Gastroesophageal sphincter (tissue), 4 donors: ENCODE measurements around the gene MEGF11. TPM values are rescaled to one million over a fixed set of nuclear protein-coding genes. Genes with fewer than 3 reads are reported as not detected.

Experiments used
- ATAC-seq: fragments of 150-250 bp; one replicate; pipeline ENCODE4 v1.9.1; 2016; ENCODE audit warnings: mild to moderate bottlenecking, moderate library complexity
- H3K27ac ChIP-seq, 4 donors: fragments of 200-600 bp; sonication (generic) in 3 of 4; 1 replicate in 3 of 4; 2 replicates in 1 of 4; pipeline ENCODE4 v1.5.1; 2016 to 2019
- H3K27me3 ChIP-seq: fragments of 200-600 bp; sonication (generic); one replicate; pipeline ENCODE4 v1.5.1; 2019
- H3K36me3 ChIP-seq, 2 donors: fragments of 200-600 bp; sonication (generic); one replicate each; pipeline ENCODE4 v1.5.1; 2019; ENCODE audit warnings: control low read depth in 1 of 2
- H3K4me1 ChIP-seq, 3 donors: fragments of 200-600 bp; sonication (generic); 1 replicate in 2 of 3; 2 replicates in 1 of 3; pipeline ENCODE4 v1.5.1; 2016 to 2019; ENCODE audit warnings: control low read depth in 2 of 3
- H3K4me3 ChIP-seq, 2 donors: fragments of 200-600 bp; sonication (generic); one replicate each; pipeline ENCODE4 v1.5.1; 2019; ENCODE audit warnings: mild to moderate bottlenecking in 1 of 2, moderate library complexity in 1 of 2
- H3K9me3 ChIP-seq, 3 donors: fragments of 200-600 bp; sonication (generic); one replicate each; pipeline ENCODE4 v1.5.1; 2017 to 2019; ENCODE audit warnings: control low read depth in 2 of 3
- EP300 ChIP-seq: sonication (generic); formaldehyde crosslinking; IDR thresholded peaks from one replicate; pipeline ENCODE4 v1.6.1; 2017; ENCODE audit warnings: antibody characterized with exemption, mild to moderate bottlenecking
- POLR2A ChIP-seq, 2 donors: fragments of 450-650 bp; IDR thresholded peaks; one replicate each; pipeline ENCODE4 v1.6.1; 2017; ENCODE audit warnings: antibody characterized with exemption in 2 of 2, mild to moderate bottlenecking in 2 of 2, moderate library complexity in 1 of 2
- POLR2AphosphoS5 ChIP-seq: sonication (generic); formaldehyde crosslinking; IDR thresholded peaks from one replicate; pipeline ENCODE4 v1.6.1; 2017; ENCODE audit warnings: antibody characterized with exemption
- WGBS, 2 donors: methylation state at CpG; one replicate each; pipeline ENCODE4 v1.1.5; 2018; ENCODE audit warnings: low coverage in 1 of 2; 5-methylcytosine and 5-hydroxymethylcytosine counted together
- total RNA-seq, 4 donors: library from RNA; depleted of rRNA; stranded (reverse); fragments of >200 nt; gene quantifications; one replicate each; pipeline ENCODE4 v1.1.0, GENCODE V29; 2016
- TF ChIP-seq, protein P1 (sequence below), 4 experiments: fragments of 200-600 bp in 2 of 4; fragments of 450-650 bp in 2 of 4; sonication (generic) in 1 of 4; IDR thresholded peaks; one replicate each; pipeline ENCODE4 v1.5.1; 2017 to 2019; ENCODE audit warnings: antibody characterized with exemption in 4 of 4, mild to moderate bottlenecking in 2 of 4, moderate library complexity in 2 of 4

The MEGF11 gene
- total RNA-seq, 4 donors from 2014 or later = 0.08 TPM; not detected in 3

DNA sequence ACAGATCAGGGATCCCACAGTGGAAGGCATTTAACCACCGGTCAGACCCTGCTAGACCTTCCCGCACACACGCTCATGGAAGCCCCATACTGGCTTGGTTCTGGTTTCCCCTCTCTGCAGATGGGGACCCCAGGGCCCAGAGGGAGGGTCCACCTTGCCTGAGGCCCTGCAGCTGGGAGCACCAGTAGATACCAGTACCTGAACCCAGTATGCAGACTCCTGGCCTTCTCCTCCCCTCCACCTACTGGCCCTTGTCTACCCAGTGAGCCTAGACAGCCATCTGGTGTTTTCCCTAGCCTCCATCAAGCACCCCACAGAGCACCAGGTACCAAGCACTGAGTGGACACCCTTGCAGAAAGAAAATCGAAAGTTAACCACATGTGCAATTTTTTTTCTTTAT, 65.1 kb downstream of the MEGF11 start:
- peaks cover 79% of the 10 kb centered on the region for H3K27me3 ChIP-seq
- H3K27ac ChIP-seq = no peak overlapping the region
- TF ChIP-seq POLR2A (IDR thresholded peaks at IDR 0.05) (no peak), POLR2AphosphoS5 (no peak), EP300 (no peak)
- TF ChIP-seq, protein P1, sequence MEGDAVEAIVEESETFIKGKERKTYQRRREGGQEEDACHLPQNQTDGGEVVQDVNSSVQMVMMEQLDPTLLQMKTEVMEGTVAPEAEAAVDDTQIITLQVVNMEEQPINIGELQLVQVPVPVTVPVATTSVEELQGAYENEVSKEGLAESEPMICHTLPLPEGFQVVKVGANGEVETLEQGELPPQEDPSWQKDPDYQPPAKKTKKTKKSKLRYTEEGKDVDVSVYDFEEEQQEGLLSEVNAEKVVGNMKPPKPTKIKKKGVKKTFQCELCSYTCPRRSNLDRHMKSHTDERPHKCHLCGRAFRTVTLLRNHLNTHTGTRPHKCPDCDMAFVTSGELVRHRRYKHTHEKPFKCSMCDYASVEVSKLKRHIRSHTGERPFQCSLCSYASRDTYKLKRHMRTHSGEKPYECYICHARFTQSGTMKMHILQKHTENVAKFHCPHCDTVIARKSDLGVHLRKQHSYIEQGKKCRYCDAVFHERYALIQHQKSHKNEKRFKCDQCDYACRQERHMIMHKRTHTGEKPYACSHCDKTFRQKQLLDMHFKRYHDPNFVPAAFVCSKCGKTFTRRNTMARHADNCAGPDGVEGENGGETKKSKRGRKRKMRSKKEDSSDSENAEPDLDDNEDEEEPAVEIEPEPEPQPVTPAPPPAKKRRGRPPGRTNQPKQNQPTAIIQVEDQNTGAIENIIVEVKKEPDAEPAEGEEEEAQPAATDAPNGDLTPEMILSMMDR (IDR thresholded peaks at IDR 0.05) = no peak
- H3K4me3 ChIP-seq = no peak overlapping the region
- WGBS, 2 donors = 78 to 85% methylated on average over 4 of the region's 4 CpGs
- H3K36me3 ChIP-seq = no peaks in the 10 kb centered on the region
- ATAC-seq = no peak
- H3K9me3 ChIP-seq = no peaks in the 10 kb centered on the region
- no peaks in the 10 kb centered on the region for H3K4me1 ChIP-seq

DNA sequence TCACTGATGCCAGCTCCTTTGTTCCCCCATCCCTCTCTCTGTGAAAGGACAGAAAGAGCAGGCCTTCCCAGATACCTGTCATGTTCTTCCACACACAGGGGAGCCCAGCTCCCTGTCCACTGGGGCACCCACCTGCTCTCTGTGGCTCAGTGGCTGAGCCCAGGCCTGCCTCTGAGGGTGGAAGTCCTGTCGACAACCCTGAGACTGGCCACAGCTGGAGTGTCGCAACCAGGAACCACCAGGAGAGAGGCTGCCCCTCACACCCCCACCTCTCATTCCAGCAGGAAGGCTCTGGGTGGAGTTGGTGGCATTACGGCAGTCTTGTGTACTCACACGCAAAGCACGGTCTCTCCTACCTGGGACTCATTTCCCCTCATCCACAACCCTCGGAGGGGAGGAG, 66.3 kb downstream of the MEGF11 start:
- Histone ChIP-seq H3K36me3 (no peaks in the 10 kb centered on the region), H3K27me3 (peaks cover 74% of the 10 kb centered on the region), H3K4me1 (no peaks in the 10 kb centered on the region), H3K4me3 (no peak overlapping the region), H3K27ac (no peak overlapping the region), H3K9me3 (no peaks in the 10 kb centered on the region)
- TF ChIP-seq EP300 (no peak), POLR2AphosphoS5 (no peak), POLR2A (IDR thresholded peaks at IDR 0.05) (no peak)
- TF ChIP-seq, protein P1 (IDR thresholded peaks at IDR 0.05) = no peak
- WGBS, 2 donors = 70% methylated on average over 4 of the region's 6 CpGs; no CpG with 5 or more reads in 1 of the 2 donors
- ATAC-seq = no peak

DNA sequence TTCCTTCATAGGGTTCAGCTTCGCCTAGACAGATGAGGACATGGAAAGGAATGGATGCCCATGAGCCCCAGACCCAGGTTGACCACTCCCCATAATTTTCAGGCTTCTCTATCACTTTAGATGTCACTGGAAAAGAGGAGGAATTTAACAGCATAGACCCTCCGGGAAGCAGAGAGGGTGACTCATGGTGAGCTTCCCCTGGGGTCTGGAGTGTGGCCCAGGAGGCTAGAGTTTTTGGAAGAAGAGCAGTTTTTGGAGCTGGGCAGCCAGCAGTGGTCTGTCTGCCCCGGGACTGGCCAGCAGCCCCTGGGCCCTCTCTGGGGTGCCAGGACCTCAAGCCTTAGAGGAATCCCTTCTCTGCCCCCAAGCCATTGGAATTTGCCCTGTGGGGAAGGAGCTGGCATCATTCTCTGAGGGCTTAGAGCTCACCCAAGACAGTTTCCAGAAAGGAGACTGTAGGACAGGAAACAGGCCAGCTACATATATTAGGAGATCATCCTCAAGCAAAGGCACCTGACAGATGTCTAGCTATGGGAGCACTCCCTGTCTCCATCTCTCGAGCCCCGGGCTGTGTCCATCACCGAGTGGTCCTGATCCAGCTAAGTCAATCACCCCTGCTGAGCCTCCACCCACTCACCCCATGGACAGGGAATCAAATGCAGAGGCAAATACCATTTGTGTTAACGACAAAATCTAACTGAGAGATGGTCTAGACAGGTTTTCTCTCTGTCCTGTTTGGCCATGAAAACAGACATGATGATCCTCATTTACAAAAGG, 67.3 kb downstream of the MEGF11 start:
- no peaks in the 10 kb centered on the region for H3K9me3 ChIP-seq
- H3K27ac ChIP-seq = no peak overlapping the region

DNA sequence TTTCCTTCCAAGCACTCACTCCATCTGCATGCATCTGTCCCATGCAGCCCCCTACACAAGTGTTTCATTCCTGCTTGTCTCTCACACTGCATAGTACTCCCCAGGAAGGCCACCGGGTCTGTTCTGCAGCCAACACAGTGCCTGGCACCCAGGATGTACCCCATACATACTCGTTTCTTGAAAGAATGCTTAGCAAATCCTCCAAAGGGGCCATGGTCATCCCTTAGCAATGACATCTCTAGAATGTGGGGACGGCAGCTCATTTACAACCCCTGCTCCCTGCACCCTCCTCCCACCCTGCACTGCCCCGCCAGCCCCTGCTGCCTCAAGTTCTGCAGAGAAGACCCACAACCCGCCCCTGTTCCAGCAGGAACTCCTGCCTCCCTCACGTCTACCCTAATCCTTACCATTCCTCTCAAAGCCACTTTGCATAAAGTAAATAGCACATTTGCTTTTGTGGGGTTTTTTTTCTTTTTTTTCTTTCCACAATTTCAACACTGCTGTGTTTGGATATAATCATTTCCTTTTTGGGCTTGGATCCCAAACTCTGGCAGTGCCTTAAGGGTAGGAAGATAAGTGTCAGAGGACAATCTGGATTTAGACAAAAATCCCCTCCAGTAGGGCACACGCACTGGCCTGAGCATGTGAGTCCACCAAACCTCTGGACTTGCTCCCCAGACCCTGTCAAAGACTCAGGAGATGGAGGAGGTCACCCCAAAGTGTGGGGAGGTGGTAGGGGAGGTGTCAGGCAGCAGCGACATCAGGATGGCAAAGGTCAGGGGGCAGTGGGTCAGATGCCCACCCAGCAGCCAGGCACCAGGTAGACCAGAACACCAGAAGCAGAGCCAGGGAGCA, 68.4 kb downstream of the MEGF11 start:
- H3K27me3 ChIP-seq = peaks cover 75% of the 10 kb centered on the region
- no peaks in the 10 kb centered on the region for H3K4me1 ChIP-seq
- WGBS, 2 donors = 38 to 53% methylated on average over 4 to 7 of the region's 8 CpGs
- no peak for TF ChIP-seq EP300
- TF ChIP-seq, protein P1 (IDR thresholded peaks at IDR 0.05) = no peak
- no peak for TF ChIP-seq POLR2AphosphoS5
- no peaks in the 10 kb centered on the region for H3K9me3 ChIP-seq
- H3K36me3 ChIP-seq = no peaks in the 10 kb centered on the region
- no peak overlapping the region for H3K4me3 ChIP-seq
- no peak for ATAC-seq
- H3K27ac ChIP-seq = no peak overlapping the region

More for the DNA sequence above, 67.3 kb downstream of the MEGF11 start:
- 50 to 59% methylated on average over 2 to 3 of the region's 7 CpGs for WGBS, 2 donors
- Histone ChIP-seq H3K27me3 (peaks cover 76% of the 10 kb centered on the region), H3K4me1 (no peaks in the 10 kb centered on the region), H3K4me3 (no peak overlapping the region), H3K36me3 (no peaks in the 10 kb centered on the region)
- TF ChIP-seq EP300 (no peak), POLR2A (IDR thresholded peaks at IDR 0.05) (no peak), POLR2AphosphoS5 (no peak)
- TF ChIP-seq, protein P1 (IDR thresholded peaks at IDR 0.05) = no peak
- ATAC-seq = no peak
